Heart left ventricle (tissue), 13 donors: ENCODE measurements around the gene UBE2F.

Experiments used
- POLR2A ChIP-seq, 2 donors: fragments of 450-650 bp; IDR thresholded peaks; one replicate each; pipeline ENCODE4 v1.6.1; 2017; ENCODE audit warnings: antibody characterized with exemption in 2 of 2, mild to moderate bottlenecking in 2 of 2, moderate library complexity in 2 of 2
- TF ChIP-seq, protein P1 (sequence below), 12 donors: fragments of 200-600 bp; sonication (generic) in 4 of 12; IDR thresholded peaks; one replicate each; pipeline versions ENCODE4 v1.5.0 to v1.8.0; 2018 to 2022; ENCODE audit warnings: antibody characterized with exemption in 12 of 12, mild to moderate bottlenecking in 5 of 12
- donor health status: ischemic (EF 13 %, LVEDD 7.1; RV severe dilation, severe dysfunction).
- donor health status: DM: no; HTN: yes; CAD: no.
- donor health status: DM: no; HTN: no; CAD: no.
- donor health status: ischemic (EF 25% LVEDD 6.9; RV normal size, moderate dysfunction).
- donor health status: ischemic (EF 25% LVEDD 5.7; RV mildly dilated, moderate dysfunction).
- donor health status: ischemic (EF 35%, LVEDD 5.7; RV mildly dilated, moderate dysfunction).
- donor health status: nonischemic (EF 11% LVEDD 7.7; RV severe dilation, severe dysfunction).
- donor health status: DM: yes; HTN: yes; CAD: no.
- donor health status: PGD.
- donor health status: ischemic (EF 29% LVEDD 5.4; RV normal size, mild dysfunction).
- donor health status: nonischemic (EF 23%, LVEDD 6.1; RV moderate dilation, normal function).

GRCh38 chr2:237996021-237996593 lies 29.3 kb downstream of the UBE2F start:
- TF ChIP-seq, protein P1, sequence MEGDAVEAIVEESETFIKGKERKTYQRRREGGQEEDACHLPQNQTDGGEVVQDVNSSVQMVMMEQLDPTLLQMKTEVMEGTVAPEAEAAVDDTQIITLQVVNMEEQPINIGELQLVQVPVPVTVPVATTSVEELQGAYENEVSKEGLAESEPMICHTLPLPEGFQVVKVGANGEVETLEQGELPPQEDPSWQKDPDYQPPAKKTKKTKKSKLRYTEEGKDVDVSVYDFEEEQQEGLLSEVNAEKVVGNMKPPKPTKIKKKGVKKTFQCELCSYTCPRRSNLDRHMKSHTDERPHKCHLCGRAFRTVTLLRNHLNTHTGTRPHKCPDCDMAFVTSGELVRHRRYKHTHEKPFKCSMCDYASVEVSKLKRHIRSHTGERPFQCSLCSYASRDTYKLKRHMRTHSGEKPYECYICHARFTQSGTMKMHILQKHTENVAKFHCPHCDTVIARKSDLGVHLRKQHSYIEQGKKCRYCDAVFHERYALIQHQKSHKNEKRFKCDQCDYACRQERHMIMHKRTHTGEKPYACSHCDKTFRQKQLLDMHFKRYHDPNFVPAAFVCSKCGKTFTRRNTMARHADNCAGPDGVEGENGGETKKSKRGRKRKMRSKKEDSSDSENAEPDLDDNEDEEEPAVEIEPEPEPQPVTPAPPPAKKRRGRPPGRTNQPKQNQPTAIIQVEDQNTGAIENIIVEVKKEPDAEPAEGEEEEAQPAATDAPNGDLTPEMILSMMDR (IDR thresholded peaks at IDR 0.05), result no peak
- TF ChIP-seq POLR2A (IDR thresholded peaks at IDR 0.05), result no peak
